Loucy (cell line): Measurements from ENCODE around the gene KLHL25.

Experiments
- H2AFZ ChIP-seq: fragments of 200-600 bp; sonication (generic); 2 replicates; pipeline ENCODE4 v1.6.0; 2016; ENCODE audit warnings: antibody characterized with exemption, mild to moderate bottlenecking, low read length, moderate library complexity
- H3F3A ChIP-seq: fragments of 200-600 bp; 2 replicates; pipeline ENCODE4 v1.6.0; 2016; ENCODE audit warnings: antibody characterized with exemption, low read depth, mild to moderate bottlenecking
- H3K27me3 ChIP-seq: fragments of 200-600 bp; sonication (generic); 2 replicates; pipeline ENCODE4 v1.6.1; 2014; ENCODE audit warnings: low read length, mild to moderate bottlenecking; ENCODE audit not compliant: insufficient read depth, poor library complexity, severe bottlenecking
- H3K36me3 ChIP-seq: fragments of 200-600 bp; sonication (generic); 2 replicates; pipeline ENCODE4 v1.6.1; 2016; ENCODE audit warnings: low read length; ENCODE audit not compliant: insufficient read depth
- H3K4me1 ChIP-seq: fragments of 200-600 bp; sonication (generic); 2 replicates; pipeline ENCODE4 v1.5.1; 2014; ENCODE audit warnings: low read length, mild to moderate bottlenecking; ENCODE audit not compliant: insufficient read depth, poor library complexity, severe bottlenecking
- H3K4me2 ChIP-seq: fragments of 200-600 bp; sonication (generic); 2 replicates; pipeline ENCODE4 v1.6.0; 2014; ENCODE audit warnings: antibody characterized with exemption, low read length, low read depth, mild to moderate bottlenecking; ENCODE audit not compliant: poor library complexity, severe bottlenecking
- H3K4me3 ChIP-seq: fragments of 200-600 bp; sonication (generic); 2 replicates; pipeline ENCODE4 v1.5.1; 2014; ENCODE audit warnings: low read length, mild to moderate bottlenecking, mixed read lengths; ENCODE audit not compliant: poor library complexity, severe bottlenecking
- H3K79me2 ChIP-seq: fragments of 200-600 bp; sonication (generic); 2 replicates; pipeline ENCODE4 v1.6.1; 2014; ENCODE audit warnings: low read length; ENCODE audit not compliant: insufficient read depth
- H3K9ac ChIP-seq: fragments of 200-600 bp; sonication (generic); 2 replicates; pipeline ENCODE4 v1.6.0; 2014; ENCODE audit warnings: mild to moderate bottlenecking, low read depth, low read length, moderate library complexity; ENCODE audit not compliant: poor library complexity, severe bottlenecking
- H3K9me2 ChIP-seq: fragments of 200-600 bp; sonication (generic); replicated peaks from 2 replicates; pipeline ENCODE4 v1.6.1; 2016; ENCODE audit warnings: low read depth, low read length, mixed read lengths
- H3K9me3 ChIP-seq: fragments of 200-600 bp; sonication (generic); 2 replicates; pipeline ENCODE4 v1.6.1; 2014; ENCODE audit warnings: mild to moderate bottlenecking, antibody characterized with exemption, low read length, low read depth; ENCODE audit not compliant: insufficient read depth
- H4K20me1 ChIP-seq: fragments of 200-600 bp; sonication (generic); 2 replicates; pipeline ENCODE4 v1.6.0; 2014; ENCODE audit warnings: antibody characterized with exemption, low read length, mild to moderate bottlenecking; ENCODE audit not compliant: insufficient read depth, poor library complexity, severe bottlenecking
- EZH2phosphoT487 ChIP-seq: fragments of 200-600 bp; IDR thresholded peaks from 2 replicates; pipeline ENCODE4 v1.6.1; 2018; ENCODE audit warnings: antibody characterized with exemption, mild to moderate bottlenecking, moderate library complexity, borderline replicate concordance
- TF ChIP-seq, protein P1 (sequence below): fragments of 200-600 bp; sonication (generic); conservative IDR thresholded peaks from 2 replicates; pipeline ENCODE4 v1.5.1; 2014; ENCODE audit warnings: mild to moderate bottlenecking, antibody characterized with exemption, low read length

KLHL25 gene

DNA sequence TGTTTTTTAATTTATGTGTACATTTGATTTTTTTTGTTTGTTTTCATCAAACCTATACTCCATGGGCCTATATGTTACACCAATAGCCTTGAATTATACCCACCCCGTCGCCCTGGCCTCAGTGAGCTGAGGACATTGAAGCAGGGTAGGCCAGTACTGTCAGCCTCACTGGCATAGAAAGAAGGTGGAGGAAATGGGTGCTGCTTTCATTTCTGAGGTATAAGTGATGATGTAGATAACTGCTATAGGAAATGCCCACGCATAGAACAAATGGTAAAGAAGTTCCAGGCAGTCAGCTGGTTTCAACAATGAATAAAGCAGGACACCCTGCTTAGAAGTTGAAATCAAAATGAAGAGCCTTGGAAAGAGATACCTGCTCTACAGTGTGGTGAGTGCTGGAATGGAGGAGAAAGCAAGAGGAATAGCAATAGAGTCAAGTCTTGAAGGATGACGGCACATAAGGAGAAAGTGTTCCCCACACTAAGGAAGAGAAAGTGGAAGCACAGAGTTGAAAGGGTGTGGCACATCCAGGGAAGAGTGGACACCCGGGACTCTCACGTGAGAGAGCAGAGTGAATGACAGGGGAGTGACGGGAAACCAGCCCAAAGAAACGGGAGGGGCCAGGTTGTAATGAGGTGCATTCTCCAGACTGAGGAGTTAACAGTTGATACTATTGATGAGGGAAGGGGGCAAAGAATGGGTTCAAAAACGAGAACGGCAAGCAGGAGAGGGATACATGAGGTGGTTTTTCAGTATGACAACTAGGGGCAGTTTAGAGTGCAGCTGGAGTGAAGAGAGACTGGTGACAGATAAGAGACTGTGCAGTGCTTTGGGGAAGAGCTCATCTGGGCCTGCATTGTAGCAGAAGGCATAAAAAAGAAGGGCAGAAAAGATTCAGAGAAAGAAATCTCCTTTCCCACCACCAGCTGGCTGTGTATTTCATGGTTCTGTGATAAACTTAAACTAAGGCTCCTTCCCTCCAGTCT lies 70.5 kb downstream of the KLHL25 start:
- H3K36me3 ChIP-seq: peaks cover 96% of the 10 kb centered on the region
- no peaks in the 10 kb centered on the region for H3K4me1 ChIP-seq
- H3K9ac ChIP-seq: no peak overlapping the region
- no peaks in the 10 kb centered on the region for H3K79me2 ChIP-seq
- H4K20me1 ChIP-seq: no peaks in the 10 kb centered on the region
- H3K9me2 ChIP-seq: no peaks in the 10 kb centered on the region
- no peak overlapping the region for H3K4me2 ChIP-seq
- no peak overlapping the region for H2AFZ ChIP-seq
- H3F3A ChIP-seq: no peaks in the 10 kb centered on the region
- TF ChIP-seq, protein P1, sequence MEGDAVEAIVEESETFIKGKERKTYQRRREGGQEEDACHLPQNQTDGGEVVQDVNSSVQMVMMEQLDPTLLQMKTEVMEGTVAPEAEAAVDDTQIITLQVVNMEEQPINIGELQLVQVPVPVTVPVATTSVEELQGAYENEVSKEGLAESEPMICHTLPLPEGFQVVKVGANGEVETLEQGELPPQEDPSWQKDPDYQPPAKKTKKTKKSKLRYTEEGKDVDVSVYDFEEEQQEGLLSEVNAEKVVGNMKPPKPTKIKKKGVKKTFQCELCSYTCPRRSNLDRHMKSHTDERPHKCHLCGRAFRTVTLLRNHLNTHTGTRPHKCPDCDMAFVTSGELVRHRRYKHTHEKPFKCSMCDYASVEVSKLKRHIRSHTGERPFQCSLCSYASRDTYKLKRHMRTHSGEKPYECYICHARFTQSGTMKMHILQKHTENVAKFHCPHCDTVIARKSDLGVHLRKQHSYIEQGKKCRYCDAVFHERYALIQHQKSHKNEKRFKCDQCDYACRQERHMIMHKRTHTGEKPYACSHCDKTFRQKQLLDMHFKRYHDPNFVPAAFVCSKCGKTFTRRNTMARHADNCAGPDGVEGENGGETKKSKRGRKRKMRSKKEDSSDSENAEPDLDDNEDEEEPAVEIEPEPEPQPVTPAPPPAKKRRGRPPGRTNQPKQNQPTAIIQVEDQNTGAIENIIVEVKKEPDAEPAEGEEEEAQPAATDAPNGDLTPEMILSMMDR: no peak
- H3K27me3 ChIP-seq: no peaks in the 10 kb centered on the region
- H3K4me3 ChIP-seq: no peak overlapping the region
- H3K9me3 ChIP-seq: no peaks in the 10 kb centered on the region

DNA sequence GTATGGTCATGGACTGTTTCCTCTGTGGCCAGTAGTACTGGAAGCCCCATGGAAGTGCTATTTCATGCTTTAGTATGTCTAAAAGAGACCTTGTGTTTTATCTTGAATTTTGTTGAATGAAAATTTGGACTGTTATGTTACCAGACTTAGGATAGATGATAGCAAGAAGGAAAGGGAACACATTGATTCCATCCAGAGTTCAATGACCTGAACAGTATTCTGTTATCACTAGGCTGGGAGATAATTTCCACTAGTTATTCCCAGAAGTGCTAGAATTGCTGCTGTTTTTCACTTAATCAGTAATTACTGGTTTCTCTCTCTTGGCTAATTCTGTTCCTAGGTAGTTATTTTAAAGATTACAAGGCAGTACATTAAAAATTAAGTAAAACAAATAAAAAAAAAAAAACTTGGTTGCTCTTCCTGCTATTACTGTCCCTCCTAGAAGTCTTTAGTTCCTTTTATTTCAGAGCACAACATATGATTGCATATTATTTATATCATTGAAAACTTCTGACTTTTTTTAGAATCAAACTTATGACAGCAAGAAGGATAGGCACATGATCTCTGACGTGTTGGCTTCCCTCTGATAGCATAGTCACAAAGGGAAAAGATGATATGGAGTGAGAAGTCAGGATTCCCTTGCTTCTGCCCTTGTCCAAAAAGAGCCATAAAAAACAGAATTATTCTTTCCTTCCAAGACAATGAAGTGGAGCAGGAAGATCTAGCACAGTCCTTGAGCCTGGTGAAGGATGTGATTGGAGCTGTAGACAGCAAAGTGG lies 72.2 kb downstream of the KLHL25 start:
- Histone ChIP-seq H3K9ac (no peak overlapping the region), H3F3A (no peaks in the 10 kb centered on the region), H3K9me2 (no peaks in the 10 kb centered on the region), H2AFZ (no peak overlapping the region), H3K9me3 (no peaks in the 10 kb centered on the region), H3K4me1 (no peaks in the 10 kb centered on the region), H3K79me2 (no peaks in the 10 kb centered on the region), H3K27me3 (no peaks in the 10 kb centered on the region), H4K20me1 (no peaks in the 10 kb centered on the region), H3K36me3 (peaks cover 100% of the 10 kb centered on the region), H3K4me2 (no peak overlapping the region), H3K4me3 (no peak overlapping the region)
- TF ChIP-seq, protein P1: no peak
- TF ChIP-seq EZH2phosphoT487: no peak

DNA sequence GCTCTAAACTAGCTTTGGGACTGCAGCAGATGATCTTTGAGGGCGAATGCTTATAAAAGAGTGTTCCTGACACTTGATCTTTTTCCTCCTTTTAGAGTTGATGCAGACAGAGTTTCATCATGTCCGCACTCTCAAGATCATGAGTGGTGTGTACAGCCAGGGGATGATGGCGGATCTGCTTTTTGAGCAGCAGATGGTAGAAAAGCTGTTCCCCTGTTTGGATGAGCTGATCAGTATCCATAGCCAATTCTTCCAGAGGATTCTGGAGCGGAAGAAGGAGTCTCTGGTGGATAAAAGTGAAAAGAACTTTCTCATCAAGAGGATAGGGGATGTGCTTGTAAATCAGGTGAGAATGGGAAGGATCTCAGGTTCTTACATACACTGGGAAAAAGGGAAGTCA lies 75.7 kb downstream of the KLHL25 start:
- H3K9me2 ChIP-seq: no peaks in the 10 kb centered on the region
- H4K20me1 ChIP-seq: no peaks in the 10 kb centered on the region
- H3K27me3 ChIP-seq: no peaks in the 10 kb centered on the region
- H3K9ac ChIP-seq: no peak overlapping the region
- H3K4me2 ChIP-seq: no peak overlapping the region
- no peaks in the 10 kb centered on the region for H3K9me3 ChIP-seq
- no peak overlapping the region for H2AFZ ChIP-seq
- no peaks in the 10 kb centered on the region for H3F3A ChIP-seq
- no peaks in the 10 kb centered on the region for H3K4me1 ChIP-seq
- H3K36me3 ChIP-seq: peaks cover 97% of the 10 kb centered on the region
- TF ChIP-seq EZH2phosphoT487: no peak
- TF ChIP-seq, protein P1: no peak
- H3K79me2 ChIP-seq: no peaks in the 10 kb centered on the region
- no peak overlapping the region for H3K4me3 ChIP-seq
